MM.1S (cell line): Measurements from ENCODE around the gene MED25.

Source experiments
- DNase-seq: peaks from one replicate; pipeline ENCODE4 v3.0.0-alpha.2; 2015
- H2AFZ ChIP-seq: fragments of 300-600 bp; sonication (generic); 2 replicates; pipeline ENCODE4 v1.6.0; 2016; ENCODE audit warnings: antibody characterized with exemption, low read length
- H3F3A ChIP-seq: fragments of 300-600 bp; sonication (generic); 2 replicates; pipeline ENCODE4 v1.6.1; 2016; ENCODE audit warnings: mild to moderate bottlenecking, antibody characterized with exemption, low read length, moderate library complexity, mixed read lengths; ENCODE audit not compliant: insufficient read depth
- H3K27ac ChIP-seq: fragments of 300-600 bp; sonication (generic); 2 replicates; pipeline ENCODE4 v1.5.1; 2016; ENCODE audit warnings: mild to moderate bottlenecking, low read length
- H3K27me3 ChIP-seq: fragments of 300-600 bp; sonication (generic); replicated peaks from 2 replicates; pipeline ENCODE4 v1.6.0; 2016; ENCODE audit warnings: low read length; ENCODE audit not compliant: insufficient read depth
- H3K36me3 ChIP-seq: fragments of 300-600 bp; sonication (generic); replicated peaks from 2 replicates; pipeline ENCODE4 v1.6.1; 2016; ENCODE audit warnings: mild to moderate bottlenecking, low read length, mixed read lengths; ENCODE audit not compliant: insufficient read depth
- H3K4me1 ChIP-seq: fragments of 300-600 bp; sonication (generic); 2 replicates; pipeline ENCODE4 v1.6.1; 2016; ENCODE audit warnings: low read length, mixed read lengths
- H3K4me2 ChIP-seq: fragments of 300-600 bp; sonication (generic); 2 replicates; pipeline ENCODE4 v1.6.0; 2016; ENCODE audit warnings: low read depth, low read length
- H3K4me3 ChIP-seq: fragments of 300-600 bp; sonication (generic); 2 replicates; pipeline ENCODE4 v1.5.1; 2016; ENCODE audit warnings: low read length, mixed read lengths
- H3K79me2 ChIP-seq: fragments of 300-600 bp; sonication (generic); 2 replicates; pipeline ENCODE4 v1.6.1; 2016; ENCODE audit warnings: mixed run types, low read length, mixed read lengths
- H3K9ac ChIP-seq: fragments of 300-600 bp; sonication (generic); 2 replicates; pipeline ENCODE4 v1.6.1; 2016; ENCODE audit warnings: low read length, mixed read lengths
- H3K9me2 ChIP-seq: fragments of 300-600 bp; sonication (generic); replicated peaks from 2 replicates; pipeline ENCODE4 v1.6.1; 2016; ENCODE audit warnings: mild to moderate bottlenecking, low read length, mixed read lengths; ENCODE audit not compliant: insufficient read depth
- H3K9me3 ChIP-seq: fragments of 300-600 bp; sonication (generic); replicated peaks from 2 replicates; pipeline ENCODE4 v1.6.1; 2016; ENCODE audit warnings: mild to moderate bottlenecking, low read length, mixed read lengths; ENCODE audit not compliant: insufficient read depth
- H4K20me1 ChIP-seq: fragments of 300-600 bp; sonication (generic); 2 replicates; pipeline ENCODE4 v1.6.1; 2016; ENCODE audit warnings: mild to moderate bottlenecking, low read length, moderate library complexity, mixed read lengths; ENCODE audit not compliant: insufficient read depth
- CTCF ChIP-seq: fragments of 300-600 bp; sonication (generic); IDR thresholded peaks from 2 replicates; pipeline ENCODE4 v1.5.1; 2016; ENCODE audit warnings: antibody characterized with exemption, low read length, mixed read lengths
- EZH2 ChIP-seq: fragments of 300-600 bp; sonication (generic); optimal IDR thresholded peaks from 2 replicates; pipeline ENCODE3; 2017; ENCODE audit warnings: low read depth, mild to moderate bottlenecking, antibody characterized with exemption, low read length, mixed read lengths
- EZH2phosphoT487 ChIP-seq: fragments of 300-600 bp; sonication (generic); IDR thresholded peaks from 2 replicates; pipeline ENCODE4 v1.6.1; 2018; ENCODE audit warnings: antibody characterized with exemption, low read length

Gene MED25

GRCh38 chr19:49839713-49840112 lies 21.6 kb downstream of the MED25 start:
- Histone ChIP-seq H3K27me3 (no peaks in the 10 kb centered on the region), H3K9me3 (no peaks in the 10 kb centered on the region), H3K79me2 (no peaks in the 10 kb centered on the region), H3K4me2 (no peak overlapping the region), H3K27ac (no peak overlapping the region), H3K4me1 (no peaks in the 10 kb centered on the region), H3F3A (no peaks in the 10 kb centered on the region; the same call in 1 of the 2 replicates), H4K20me1 (no peaks in the 10 kb centered on the region), H2AFZ (no peak overlapping the region), H3K4me3 (no peak overlapping the region), H3K9ac (no peak overlapping the region), H3K36me3 (no peaks in the 10 kb centered on the region), H3K9me2 (no peaks in the 10 kb centered on the region)
- no peak for TF ChIP-seq CTCF
- TF ChIP-seq EZH2, result no peak
- TF ChIP-seq EZH2phosphoT487, result no peak
- no peak for DNase-seq

- Histone ChIP-seq H3K4me1 (no peaks in the 10 kb centered on the region), H3K27ac (no peak overlapping the region)
- no peak for DNase-seq
These were observed 22.2 kb downstream of the MED25 start for GRCh38 chr19:49840321-49840720.

GRCh38 chr19:49840736-49841249 lies 22.7 kb downstream of the MED25 start:
- TF ChIP-seq CTCF (no peak), EZH2phosphoT487 (no peak), EZH2 (no peak)
- H3K36me3 ChIP-seq, result no peaks in the 10 kb centered on the region
- H2AFZ ChIP-seq, result no peak overlapping the region

More at GRCh38 chr19:49840321-49840720, 22.2 kb downstream of the MED25 start:
- H3K36me3 ChIP-seq, result no peaks in the 10 kb centered on the region
- H3K9ac ChIP-seq, result no peak overlapping the region
- no peak for TF ChIP-seq CTCF
- H4K20me1 ChIP-seq, result no peaks in the 10 kb centered on the region
- no peaks in the 10 kb centered on the region for H3K9me3 ChIP-seq
- H3K9me2 ChIP-seq, result no peaks in the 10 kb centered on the region
- H3K4me2 ChIP-seq, result no peak overlapping the region
- no peaks in the 10 kb centered on the region for H3K27me3 ChIP-seq
- no peak overlapping the region for H2AFZ ChIP-seq
- no peaks in the 10 kb centered on the region for H3K79me2 ChIP-seq
- H3K4me3 ChIP-seq, result no peak overlapping the region
- H3F3A ChIP-seq, result no peaks in the 10 kb centered on the region; the same call in 1 of the 2 replicates

More at GRCh38 chr19:49840736-49841249, 22.7 kb downstream of the MED25 start:
- no peak overlapping the region for H3K4me3 ChIP-seq
- no peaks in the 10 kb centered on the region for H3K9me2 ChIP-seq
- H3K27ac ChIP-seq, result no peak overlapping the region
- H3K9ac ChIP-seq, result no peak overlapping the region
- no peaks in the 10 kb centered on the region for H3K4me1 ChIP-seq
- no peaks in the 10 kb centered on the region for H3K27me3 ChIP-seq
- H3K79me2 ChIP-seq, result no peaks in the 10 kb centered on the region
- no peak for DNase-seq
- H4K20me1 ChIP-seq, result no peaks in the 10 kb centered on the region
- H3K9me3 ChIP-seq, result no peaks in the 10 kb centered on the region
- H3F3A ChIP-seq, result no peaks in the 10 kb centered on the region; the same call in 1 of the 2 replicates
- no peak overlapping the region for H3K4me2 ChIP-seq
